DMS114 treated with DMSO at 0.1 percent for 48 hours (cell line): ENCODE measurements around the gene SPON1.
"Not testable (repeated sequence)": the region's sequence is repeated elsewhere in the genome, so short reads cannot be mapped to it uniquely, and the experiment has no call there.

ENCODE experiments used
- DNase-seq: peaks from one replicate; lab custom pipeline; 2025; ENCODE audit not compliant: unreplicated experiment; lab: John Stamatoyannopoulos, UW

The SPON1 gene

DNA sequence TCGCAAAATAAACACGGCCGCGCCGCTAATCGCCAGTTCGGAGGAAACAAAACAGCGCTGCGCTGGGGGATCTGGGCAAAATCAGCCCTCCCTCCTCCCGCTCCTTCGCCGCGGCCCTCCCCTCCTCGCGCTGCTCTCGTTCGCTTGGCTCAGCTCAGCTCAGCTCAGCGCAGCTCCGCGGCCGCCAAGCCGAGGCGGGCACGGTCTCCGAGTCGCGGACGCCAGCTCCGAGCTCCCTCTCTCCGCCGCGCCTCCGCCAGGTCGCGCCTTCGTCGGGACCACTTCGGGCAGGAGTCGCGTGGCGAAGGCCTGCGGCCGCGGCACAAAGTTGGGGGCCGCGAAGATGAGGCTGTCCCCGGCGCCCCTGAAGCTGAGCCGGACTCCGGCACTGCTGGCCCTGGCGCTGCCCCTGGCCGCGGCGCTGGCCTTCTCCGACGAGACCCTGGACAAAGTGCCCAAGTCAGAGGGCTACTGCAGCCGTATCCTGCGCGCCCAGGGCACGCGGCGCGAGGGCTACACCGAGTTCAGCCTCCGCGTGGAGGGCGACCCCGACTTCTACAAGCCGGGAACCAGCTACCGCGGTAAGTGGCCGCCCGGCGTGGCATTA lies at the start of gene SPON1:
TSS of gene SPON1 (plus strand) at position 162 of the 607 bp plus-strand sequence. CDS start at position 344, 182 bp downstream.
- DNase-seq: no peak

GRCh38 chr11:13917264-13917663 lies 45.3 kb upstream of the SPON1 start:
- DNase-seq: no peak

DNA sequence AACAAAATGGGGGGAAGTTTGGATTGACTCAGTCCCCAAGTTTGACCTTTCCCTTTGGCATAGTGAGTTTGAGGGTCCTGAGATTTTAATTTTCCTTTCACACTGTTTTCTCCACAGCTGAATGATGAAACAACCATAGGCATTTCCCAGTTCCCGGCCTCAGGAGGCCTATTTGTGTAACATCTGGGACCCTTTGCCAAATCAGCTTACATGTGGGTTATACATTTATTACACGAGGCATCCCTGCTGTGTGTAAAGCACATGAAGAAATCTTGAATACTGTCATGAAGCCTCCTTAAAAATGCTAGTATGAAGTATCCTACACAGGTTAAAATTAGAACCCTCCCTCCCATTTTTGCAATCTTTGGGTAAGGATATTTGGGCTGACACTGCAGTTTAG lies 44.6 kb upstream of the SPON1 start:
- DNase-seq: no peak

- DNase-seq: no peak
Observed at GRCh38 chr11:13920756-13921155, 41.8 kb upstream of the SPON1 start.

GRCh38 chr11:13921545-13921944 lies 41.0 kb upstream of the SPON1 start:
- DNase-seq: no peak

- no peak for DNase-seq
Observed at GRCh38 chr11:13923182-13923581, 39.3 kb upstream of the SPON1 start.

DNA sequence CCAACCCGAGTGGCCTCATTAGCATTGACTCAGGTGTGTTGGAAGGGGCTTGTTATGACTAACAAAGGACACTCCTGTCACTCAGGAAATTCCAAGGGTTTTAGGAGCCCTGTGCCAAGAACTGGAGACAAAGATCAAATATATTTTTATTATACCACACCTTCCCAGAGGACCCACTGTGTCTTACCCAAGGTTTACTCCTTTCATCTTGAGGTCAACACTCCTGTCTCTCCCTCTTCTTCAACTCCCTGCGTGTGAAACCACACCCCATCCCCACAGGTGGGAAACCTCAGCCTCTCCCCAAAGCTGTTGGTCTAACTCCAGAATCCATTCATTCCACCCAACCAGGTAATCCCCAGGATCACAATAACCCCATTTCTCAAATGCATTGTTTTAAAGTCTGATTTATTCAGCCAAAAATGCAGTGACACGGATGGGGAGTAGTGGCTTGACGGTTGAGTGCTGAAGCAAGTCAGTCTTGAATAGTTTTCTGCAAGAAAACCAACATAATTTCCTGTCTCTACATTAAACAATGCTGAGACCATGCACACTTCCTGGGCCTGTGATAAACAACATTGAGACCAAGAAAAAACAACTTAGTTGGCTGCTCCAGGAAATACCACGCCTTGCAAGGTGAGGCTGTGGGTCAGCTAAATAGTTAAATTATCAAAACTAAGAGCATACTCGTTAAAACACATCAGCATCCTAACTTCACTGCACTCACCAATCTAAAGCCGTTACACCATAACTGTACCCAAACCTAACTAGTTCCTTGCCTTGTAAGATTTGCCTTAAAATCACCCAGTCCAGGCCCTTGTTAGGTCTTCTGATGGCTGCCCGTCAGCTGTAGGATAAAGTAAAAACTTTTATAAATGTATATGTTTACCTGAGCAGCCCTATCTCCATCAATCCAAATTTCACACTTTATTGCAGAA lies 38.5 kb upstream of the SPON1 start:
- no peak for DNase-seq

DNA sequence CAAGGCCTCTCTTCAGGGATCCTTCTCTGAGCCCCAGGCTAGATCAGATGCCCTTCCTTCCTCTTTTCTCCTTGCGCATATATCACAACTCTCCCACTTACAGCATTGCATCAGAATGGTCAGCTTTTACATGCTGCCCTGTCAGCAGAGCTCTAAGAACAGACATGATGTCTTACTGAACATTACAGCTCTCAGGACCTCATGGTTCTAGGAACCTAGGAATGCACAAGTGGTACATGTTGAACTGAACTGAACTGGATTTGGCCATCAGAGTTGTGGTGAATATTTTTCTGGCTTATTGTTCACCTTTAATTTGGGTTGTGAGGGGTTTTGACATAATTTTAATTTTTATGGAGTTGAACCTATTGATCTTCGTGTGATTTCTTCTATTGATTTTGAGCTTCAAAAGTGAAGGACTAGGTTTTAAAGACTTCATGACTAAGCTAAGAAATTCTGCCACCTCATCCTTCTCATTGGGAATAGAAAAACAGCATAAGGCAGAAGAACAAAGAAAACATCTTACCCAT lies 37.7 kb upstream of the SPON1 start:
- DNase-seq: no peak

- DNase-seq: not testable (repeated sequence)
Observed at GRCh38 chr11:13926366-13926765, 36.2 kb upstream of the SPON1 start.

DNA sequence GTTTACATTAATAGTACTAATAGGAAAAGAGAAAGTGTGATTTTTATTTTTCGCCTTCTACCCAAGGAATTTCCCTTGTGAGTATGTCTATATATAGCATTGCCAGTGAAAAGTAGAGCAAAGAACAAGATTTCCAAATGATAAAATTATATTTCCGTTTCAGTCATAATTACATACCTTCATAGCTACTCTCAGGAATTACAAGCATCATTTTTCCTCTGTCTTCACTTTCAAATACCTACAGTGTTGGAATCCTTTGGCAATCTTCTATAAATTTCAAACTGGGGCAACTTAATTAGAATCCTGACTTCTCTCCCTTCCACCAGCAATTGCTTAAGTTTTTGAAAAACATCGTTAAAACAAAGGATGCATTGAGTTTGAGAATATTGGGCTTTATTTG lies 35.5 kb upstream of the SPON1 start:
- no peak for DNase-seq

DNA sequence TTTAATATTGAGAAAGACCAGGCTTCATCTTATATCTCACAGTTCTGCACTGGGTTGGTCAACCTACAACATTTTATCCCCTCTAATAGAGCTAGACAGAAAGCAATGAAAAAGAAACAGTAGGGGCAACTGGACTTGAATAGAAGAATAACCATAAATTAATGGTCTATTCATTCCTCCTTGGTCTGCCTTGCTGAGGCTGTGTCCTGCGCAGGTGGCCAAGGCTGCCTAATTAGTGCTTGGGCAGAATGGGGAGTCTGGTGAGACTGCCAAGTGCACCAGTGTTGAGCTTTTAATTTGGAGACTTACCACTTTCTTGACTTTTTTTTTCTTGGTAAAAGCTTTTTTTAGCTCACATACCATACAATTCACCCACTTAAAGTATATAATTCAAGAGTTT lies 35.0 kb upstream of the SPON1 start:
- no peak for DNase-seq

DNA sequence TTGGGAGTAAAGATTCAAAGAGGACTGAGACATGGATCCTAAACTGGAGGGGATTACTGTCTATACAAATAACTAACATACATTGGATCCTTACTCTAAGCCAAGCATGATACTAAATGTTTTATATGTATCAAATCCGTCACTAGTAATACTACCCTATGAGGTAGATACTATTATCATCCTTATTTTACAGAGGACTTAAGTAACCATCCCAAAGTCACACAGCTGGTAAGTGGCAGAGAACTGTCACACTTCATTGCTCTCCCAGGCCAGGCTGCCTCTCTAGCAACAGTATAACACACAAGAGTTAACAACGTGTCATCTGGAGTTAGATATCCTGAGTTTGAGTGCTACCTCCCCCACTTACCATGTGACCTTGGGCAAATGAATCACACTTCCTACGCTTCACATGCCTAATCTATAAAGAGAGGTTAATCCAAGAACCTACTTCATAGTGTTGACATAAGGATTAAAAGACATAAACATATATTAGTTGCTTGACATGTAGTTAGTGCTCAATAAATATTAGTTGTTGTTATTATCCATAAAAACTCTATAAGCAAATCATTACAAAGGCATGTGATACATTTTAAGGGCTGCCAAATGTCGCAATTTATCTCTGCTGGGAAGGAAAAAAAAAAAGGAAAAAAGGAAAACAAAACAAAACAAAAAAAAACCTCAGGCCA lies 33.8 kb upstream of the SPON1 start:
- no peak for DNase-seq

DNA sequence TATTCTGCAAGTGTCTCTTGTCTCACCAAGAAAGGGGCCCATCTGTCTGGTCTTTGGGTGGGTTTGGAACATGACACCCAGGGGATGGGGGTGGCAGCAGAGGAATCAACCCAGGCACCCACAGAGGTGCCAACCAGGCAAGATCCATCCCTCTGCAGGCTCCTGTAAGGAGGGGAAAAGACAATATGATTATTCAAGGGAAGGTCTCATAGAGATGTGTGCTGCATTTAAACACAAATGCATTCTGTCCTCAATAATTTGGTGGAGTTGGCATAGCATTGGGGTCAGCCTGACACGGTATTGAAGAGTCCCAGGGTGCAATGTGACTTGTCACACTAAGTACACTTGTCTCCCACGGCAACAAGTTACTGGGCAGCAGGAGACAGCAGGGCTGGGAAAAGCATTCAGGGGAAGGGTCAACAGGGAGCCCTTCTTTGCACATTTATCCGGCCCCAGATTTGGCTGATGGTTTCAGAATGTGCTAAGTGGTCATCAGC lies 33.1 kb upstream of the SPON1 start:
- no peak for DNase-seq

DNA sequence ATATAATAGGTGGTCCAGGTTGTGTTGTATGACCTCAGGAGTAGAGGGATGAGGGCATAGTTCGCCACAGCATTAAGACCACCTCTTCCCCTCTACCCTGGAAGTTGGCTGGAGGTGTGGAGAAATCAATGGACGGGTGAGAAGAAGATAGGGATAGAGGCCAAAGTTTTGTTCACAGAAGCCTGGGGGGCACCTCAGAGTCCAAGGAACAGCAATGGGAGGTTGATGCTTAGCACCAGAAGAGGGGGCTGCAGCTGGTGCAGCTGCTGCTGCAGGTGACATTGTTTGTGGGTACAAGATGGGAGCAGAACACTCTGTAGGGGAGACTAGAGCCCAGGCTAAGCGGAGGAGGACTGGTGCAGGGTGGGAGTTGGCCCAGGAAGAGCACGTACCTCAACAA lies 31.2 kb upstream of the SPON1 start:
- DNase-seq: no peak

- not testable (repeated sequence) for DNase-seq
Observed at GRCh38 chr11:13937154-13937553, 25.4 kb upstream of the SPON1 start.

- DNase-seq: not testable (repeated sequence)
Observed at GRCh38 chr11:13938829-13939228, 23.7 kb upstream of the SPON1 start.

GRCh38 chr11:13939961-13940906 lies 22.3 kb upstream of the SPON1 start:
- DNase-seq: no peak

- DNase-seq: no peak
Observed at GRCh38 chr11:13940907-13941256, 21.6 kb upstream of the SPON1 start.

GRCh38 chr11:13941775-13942174 lies 20.7 kb upstream of the SPON1 start:
- DNase-seq: no peak

DNA sequence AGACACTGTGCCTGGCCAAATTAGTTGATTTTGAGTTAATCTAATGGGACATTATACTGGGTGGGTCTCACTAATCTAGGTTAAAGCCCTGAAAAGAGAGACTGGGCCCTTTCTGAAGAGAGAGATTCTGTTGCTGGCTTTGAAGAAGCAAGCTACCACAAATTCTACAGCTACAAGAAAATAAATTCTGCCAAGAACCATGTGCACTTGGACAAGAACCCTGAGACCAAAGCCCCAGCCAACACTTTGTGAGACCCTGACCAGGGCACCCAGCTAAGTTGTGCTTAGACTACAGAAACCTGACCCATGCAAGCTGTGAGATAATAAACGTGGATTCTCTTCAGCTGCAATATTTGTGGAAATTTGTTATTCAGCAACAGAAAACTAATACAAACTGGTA lies 20.1 kb upstream of the SPON1 start:
- no peak for DNase-seq
